Tibial nerve (tissue), 4 donors: Measurements from ENCODE around the gene ATF5. TPM values are rescaled to one million over a fixed set of nuclear protein-coding genes. Genes with fewer than 3 reads are reported as not detected.
A peak's percentile ranks its signal among the peaks of the same experiment; 100 is the strongest.

Source experiments
- DNase-seq, 2 donors: peaks; one replicate each; pipeline ENCODE4 v3.0.0-alpha.2; 2019; ENCODE audit warnings: low spot score in 2 of 2
- H3K27ac ChIP-seq, 4 donors: fragments of 200-600 bp; sonication (generic) in 3 of 4; one replicate each; pipeline ENCODE4 v1.5.1; 2017 to 2019; ENCODE audit warnings: mild to moderate bottlenecking in 1 of 4
- H3K27me3 ChIP-seq, 2 donors: fragments of 200-600 bp; sonication (generic) in 1 of 2; one replicate each; pipeline versions ENCODE4 v1.5.1 to v1.6.0; 2017 to 2019
- H3K36me3 ChIP-seq, 3 donors: fragments of 200-600 bp; sonication (generic); one replicate each; pipeline ENCODE4 v1.5.1; 2018 to 2019
- H3K4me1 ChIP-seq, 4 donors: fragments of 200-600 bp; sonication (generic) in 3 of 4; one replicate each; pipeline ENCODE4 v1.5.1; 2017 to 2019
- H3K4me3 ChIP-seq, 4 donors: fragments of 200-600 bp; sonication (generic) in 3 of 4; one replicate each; pipeline ENCODE4 v1.5.1; 2017 to 2019; ENCODE audit warnings: mild to moderate bottlenecking in 1 of 4, moderate library complexity in 1 of 4
- H3K9me3 ChIP-seq, 4 donors: fragments of 200-600 bp; sonication (generic) in 3 of 4; one replicate each; pipeline ENCODE4 v1.5.1; 2017 to 2019
- EP300 ChIP-seq, 2 donors: sonication (generic); formaldehyde crosslinking; IDR thresholded peaks; one replicate each; pipeline ENCODE4 v1.6.1; 2017; ENCODE audit warnings: antibody characterized with exemption in 2 of 2, mild to moderate bottlenecking in 1 of 2
- POLR2A ChIP-seq, 2 donors: fragments of 450-650 bp; IDR thresholded peaks; one replicate each; pipeline ENCODE4 v1.6.1; 2017; ENCODE audit warnings: antibody characterized with exemption in 2 of 2, mild to moderate bottlenecking in 2 of 2, moderate library complexity in 2 of 2
- WGBS, 2 donors: methylation state at CpG; one replicate each; pipeline ENCODE4 v1.1.5; 2018; 5-methylcytosine and 5-hydroxymethylcytosine counted together
- total RNA-seq, 4 donors: library from RNA; depleted of rRNA; stranded (reverse); fragments of >200 nt; gene quantifications; one replicate each; pipeline ENCODE4 v1.1.0, GENCODE V29; 2016
- TF ChIP-seq, protein P1 (sequence below), 5 experiments: fragments of 200-600 bp in 3 of 5; fragments of 450-650 bp in 2 of 5; sonication (generic) in 3 of 5; IDR thresholded peaks; one replicate each; pipeline ENCODE4 v1.5.1; 2016 to 2019; ENCODE audit warnings: antibody characterized with exemption in 5 of 5, mild to moderate bottlenecking in 3 of 5, moderate library complexity in 2 of 5

The ATF5 gene
- total RNA-seq, 4 donors from 2014 or later, result 12.6 to 19.0 (median 14.8) TPM

DNA sequence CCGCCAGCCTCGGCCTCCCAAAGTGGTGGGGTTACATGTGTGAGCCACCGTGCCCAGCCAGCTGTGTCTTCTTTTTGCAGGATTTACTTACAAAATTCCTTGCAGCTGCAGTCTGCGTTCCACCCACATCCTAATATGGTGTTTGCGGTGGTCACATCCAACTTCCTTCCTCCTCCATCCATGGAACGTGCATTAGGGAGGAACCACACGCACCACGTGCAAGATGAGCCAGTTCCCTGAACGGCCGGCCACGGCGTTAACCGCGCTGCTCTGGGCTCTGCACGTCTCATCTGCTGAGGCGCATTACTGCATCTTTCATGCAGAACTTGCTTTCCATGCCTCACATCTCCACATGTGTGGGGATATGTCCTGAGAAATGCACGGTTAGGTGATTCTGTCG is 45.0 kb downstream of the ATF5 start:
- H3K27me3 ChIP-seq, result peaks cover 0 to 3% of the 10 kb centered on the region in 2 donors
- H3K27ac ChIP-seq, result no peak overlapping the region
- H3K36me3 ChIP-seq, result peaks cover 0 to 59% (median 0%) of the 10 kb centered on the region in 3 donors
- TF ChIP-seq, protein P1, sequence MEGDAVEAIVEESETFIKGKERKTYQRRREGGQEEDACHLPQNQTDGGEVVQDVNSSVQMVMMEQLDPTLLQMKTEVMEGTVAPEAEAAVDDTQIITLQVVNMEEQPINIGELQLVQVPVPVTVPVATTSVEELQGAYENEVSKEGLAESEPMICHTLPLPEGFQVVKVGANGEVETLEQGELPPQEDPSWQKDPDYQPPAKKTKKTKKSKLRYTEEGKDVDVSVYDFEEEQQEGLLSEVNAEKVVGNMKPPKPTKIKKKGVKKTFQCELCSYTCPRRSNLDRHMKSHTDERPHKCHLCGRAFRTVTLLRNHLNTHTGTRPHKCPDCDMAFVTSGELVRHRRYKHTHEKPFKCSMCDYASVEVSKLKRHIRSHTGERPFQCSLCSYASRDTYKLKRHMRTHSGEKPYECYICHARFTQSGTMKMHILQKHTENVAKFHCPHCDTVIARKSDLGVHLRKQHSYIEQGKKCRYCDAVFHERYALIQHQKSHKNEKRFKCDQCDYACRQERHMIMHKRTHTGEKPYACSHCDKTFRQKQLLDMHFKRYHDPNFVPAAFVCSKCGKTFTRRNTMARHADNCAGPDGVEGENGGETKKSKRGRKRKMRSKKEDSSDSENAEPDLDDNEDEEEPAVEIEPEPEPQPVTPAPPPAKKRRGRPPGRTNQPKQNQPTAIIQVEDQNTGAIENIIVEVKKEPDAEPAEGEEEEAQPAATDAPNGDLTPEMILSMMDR (IDR thresholded peaks at IDR 0.05), result no peak
- TF ChIP-seq EP300 (IDR thresholded peaks at IDR 0.05), result peak in 1 of 2 donors; percentile 60
- peak in 1 of 2 donors; percentile 37 for DNase-seq
- H3K4me3 ChIP-seq, result no peak overlapping the region
- no peaks in the 10 kb centered on the region for H3K9me3 ChIP-seq
- 62 to 90% methylated on average over 18 of the region's 18 CpGs for WGBS, 2 donors
- H3K4me1 ChIP-seq, result peaks cover 0 to 16% (median 0%) of the 10 kb centered on the region in 4 donors

DNA sequence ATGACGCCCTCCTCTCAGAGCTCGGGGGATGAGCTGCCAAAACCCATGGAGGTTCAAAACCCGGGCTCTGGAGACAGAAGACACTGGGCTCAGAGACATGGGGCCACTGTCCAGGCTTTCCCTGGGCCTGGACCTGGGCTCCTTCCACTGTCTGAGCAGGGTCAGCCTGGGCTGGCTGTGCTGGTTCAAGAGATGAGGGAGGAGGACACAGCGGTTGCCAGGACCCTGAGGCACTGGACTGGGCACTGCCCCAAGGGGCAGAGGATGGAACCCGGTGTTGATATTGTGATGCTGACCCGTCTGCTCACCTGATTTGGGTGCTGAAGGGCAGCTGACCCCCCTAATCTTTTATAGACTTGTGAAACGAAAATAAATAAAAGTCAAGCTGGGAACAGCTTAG is 46.0 kb downstream of the ATF5 start:
- Histone ChIP-seq H3K9me3 (no peaks in the 10 kb centered on the region), H3K36me3 (peaks cover 0 to 69% (median 0%) of the 10 kb centered on the region in 3 donors), H3K27ac (no peak overlapping the region), H3K27me3 (no peaks in the 10 kb centered on the region), H3K4me1 (peaks cover 0 to 13% (median 0%) of the 10 kb centered on the region in 4 donors), H3K4me3 (no peak overlapping the region)
- TF ChIP-seq POLR2A (IDR thresholded peaks at IDR 0.05) (no peak), EP300 (IDR thresholded peaks at IDR 0.05) (no peak)
- TF ChIP-seq, protein P1 (IDR thresholded peaks at IDR 0.05), result no peak
- DNase-seq, result no peak
- WGBS, 2 donors, result 80 to 91% methylated on average over 7 of the region's 7 CpGs

DNA sequence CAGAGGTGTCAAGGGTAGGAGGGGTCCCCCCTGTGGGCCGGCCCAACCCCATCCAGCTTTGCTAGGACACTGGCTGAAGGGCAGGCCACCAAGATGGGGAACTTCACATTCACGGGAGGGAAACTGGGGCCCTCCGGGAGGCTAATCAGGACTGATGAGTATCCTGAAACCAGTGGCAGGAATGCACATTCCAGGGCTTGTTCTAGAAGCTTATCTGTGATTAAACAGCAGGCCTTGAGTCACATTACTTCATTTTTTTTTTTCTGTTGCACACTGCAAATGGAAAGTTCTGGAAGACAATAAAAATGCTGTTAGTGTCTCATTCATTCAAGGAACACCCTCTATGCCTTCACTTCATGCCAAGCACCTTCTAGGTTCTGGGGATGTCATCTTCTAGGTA is 47.5 kb downstream of the ATF5 start:
- WGBS, 2 donors, result 73 to 93% methylated on average over 3 of the region's 3 CpGs
- Histone ChIP-seq H3K9me3 (no peaks in the 10 kb centered on the region), H3K4me1 (peaks cover 0 to 13% (median 0%) of the 10 kb centered on the region in 4 donors), H3K36me3 (peaks cover 0 to 84% (median 4%) of the 10 kb centered on the region in 3 donors), H3K27ac (no peak overlapping the region), H3K27me3 (no peaks in the 10 kb centered on the region), H3K4me3 (no peak overlapping the region)
- DNase-seq, result no peak
- TF ChIP-seq, protein P1 (IDR thresholded peaks at IDR 0.05), result no peak
- TF ChIP-seq EP300 (IDR thresholded peaks at IDR 0.05), result no peak
- no peak for TF ChIP-seq POLR2A (IDR thresholded peaks at IDR 0.05)

DNA sequence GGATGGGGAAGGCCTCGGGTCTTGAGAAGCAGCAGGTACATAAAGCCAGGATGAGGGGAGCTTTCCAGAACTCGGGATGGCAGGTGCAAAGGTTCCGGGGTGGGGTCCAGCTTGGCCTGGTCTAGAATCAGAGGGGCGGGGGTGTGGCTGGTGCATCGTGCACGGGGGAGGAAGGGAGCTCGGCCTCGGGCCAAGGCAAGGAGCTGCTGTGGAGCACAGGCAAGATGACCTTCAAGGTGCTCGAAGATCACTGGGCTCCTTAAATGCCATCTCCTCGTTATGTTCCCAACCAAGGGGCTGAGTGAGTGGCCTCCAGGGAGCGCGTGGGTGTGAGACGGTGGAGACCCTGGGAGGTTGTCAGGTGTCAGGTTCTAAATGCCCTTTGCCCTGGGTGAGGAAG is 48.1 kb downstream of the ATF5 start:
- Histone ChIP-seq H3K27me3 (no peaks in the 10 kb centered on the region), H3K27ac (no peak overlapping the region), H3K36me3 (peaks cover 0 to 90% (median 4%) of the 10 kb centered on the region in 3 donors), H3K9me3 (no peaks in the 10 kb centered on the region), H3K4me1 (peaks cover 0 to 8% (median 0%) of the 10 kb centered on the region in 4 donors), H3K4me3 (no peak overlapping the region)
- TF ChIP-seq EP300 (IDR thresholded peaks at IDR 0.05) (no peak), POLR2A (IDR thresholded peaks at IDR 0.05) (no peak)
- TF ChIP-seq, protein P1 (IDR thresholded peaks at IDR 0.05), result no peak
- 84 to 87% methylated on average over 13 of the region's 13 CpGs for WGBS, 2 donors
- no peak for DNase-seq

DNA sequence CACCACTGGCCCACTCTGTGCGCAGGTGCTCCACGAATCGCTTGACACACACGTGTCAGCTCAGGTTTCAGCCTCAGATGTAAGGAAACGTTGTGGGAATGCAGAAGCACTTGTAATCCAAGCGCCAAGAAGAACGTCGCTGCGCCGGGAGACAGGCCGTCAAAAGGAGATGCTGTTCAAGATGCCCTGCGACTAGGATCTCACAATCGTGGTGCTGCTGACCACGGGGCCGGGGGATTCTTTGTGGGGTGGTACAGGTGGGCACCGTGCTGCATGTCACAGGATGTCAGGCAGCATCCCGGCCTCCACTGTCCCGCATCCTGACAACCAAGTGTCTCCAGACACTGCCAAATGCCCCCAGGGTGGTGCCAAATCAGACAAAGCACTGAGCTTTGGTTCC is 48.9 kb downstream of the ATF5 start:
- Histone ChIP-seq H3K36me3 (peaks cover 0 to 98% (median 4%) of the 10 kb centered on the region in 3 donors), H3K9me3 (no peaks in the 10 kb centered on the region), H3K4me3 (no peak overlapping the region), H3K4me1 (peaks cover 0 to 4% (median 0%) of the 10 kb centered on the region in 4 donors), H3K27me3 (no peaks in the 10 kb centered on the region), H3K27ac (no peak overlapping the region)
- WGBS, 2 donors, result 83 to 90% methylated on average over 18 of the region's 18 CpGs
- DNase-seq, result no peak
- TF ChIP-seq, protein P1 (IDR thresholded peaks at IDR 0.05), result no peak
